Hematopoietic multipotent progenitor cell treated with erythropoietin and hydrocortisone succinate and interleukin-3 and kit ligand, for 15 days (in vitro differentiated cells): ENCODE results near the gene ANXA6.
"Not testable (repeated sequence)": the region's sequence is repeated elsewhere in the genome, so short reads cannot be mapped to it uniquely, and the experiment has no call there.

Experiments used
- DNase-seq: peaks from one replicate; pipeline ENCODE4 v3.0.0-alpha.2; 2015; ENCODE audit warnings: low spot score

The ANXA6 gene

GRCh38 chr5:151157426-151158286 is at the start of gene ANXA6:
Gene ANXA6 (minus strand): TSS chr5:151157779. CDS start chr5:151147901, 9,878 bp downstream.
- no peak for DNase-seq

DNA sequence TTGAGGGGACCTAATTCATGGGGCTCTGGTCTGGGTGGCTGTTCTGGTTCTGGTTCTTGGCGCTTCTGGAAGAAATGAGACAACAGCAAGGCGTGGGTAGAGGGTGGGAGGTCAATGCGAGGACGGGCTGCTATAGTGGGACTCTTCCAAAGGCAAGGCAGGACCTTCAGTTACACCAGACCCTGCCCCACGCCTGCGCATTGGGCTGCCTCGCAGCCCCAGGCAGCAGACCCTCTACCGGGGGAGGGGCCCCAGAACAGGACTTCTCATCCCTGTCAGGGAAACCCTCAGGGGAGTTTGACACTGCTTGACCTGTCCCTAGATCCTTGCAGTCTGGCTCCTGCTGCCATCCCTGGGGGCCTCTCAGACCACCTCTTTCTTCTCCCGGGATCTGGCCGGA is 47.8 kb upstream of the ANXA6 start:
- DNase-seq: no peak

DNA sequence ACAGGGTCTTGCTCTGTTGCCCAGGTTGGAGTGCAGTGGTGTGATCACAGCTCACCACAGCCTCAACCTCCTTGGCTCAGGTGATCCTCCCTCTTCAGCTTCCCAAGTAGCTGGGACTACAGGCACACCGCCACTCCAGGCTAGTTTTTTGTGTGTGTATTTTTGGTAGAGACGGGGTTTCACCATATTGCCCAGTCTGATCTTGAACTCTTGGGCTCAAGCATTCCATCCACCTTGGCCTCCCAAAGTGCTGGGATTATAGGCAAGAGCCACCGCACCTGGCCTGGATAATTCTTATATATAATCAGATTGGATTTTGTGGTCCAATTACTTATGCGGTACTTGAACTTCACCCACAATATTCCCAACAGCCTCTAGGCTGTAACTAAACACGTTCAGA is 46.5 kb upstream of the ANXA6 start:
- DNase-seq: no peak

DNA sequence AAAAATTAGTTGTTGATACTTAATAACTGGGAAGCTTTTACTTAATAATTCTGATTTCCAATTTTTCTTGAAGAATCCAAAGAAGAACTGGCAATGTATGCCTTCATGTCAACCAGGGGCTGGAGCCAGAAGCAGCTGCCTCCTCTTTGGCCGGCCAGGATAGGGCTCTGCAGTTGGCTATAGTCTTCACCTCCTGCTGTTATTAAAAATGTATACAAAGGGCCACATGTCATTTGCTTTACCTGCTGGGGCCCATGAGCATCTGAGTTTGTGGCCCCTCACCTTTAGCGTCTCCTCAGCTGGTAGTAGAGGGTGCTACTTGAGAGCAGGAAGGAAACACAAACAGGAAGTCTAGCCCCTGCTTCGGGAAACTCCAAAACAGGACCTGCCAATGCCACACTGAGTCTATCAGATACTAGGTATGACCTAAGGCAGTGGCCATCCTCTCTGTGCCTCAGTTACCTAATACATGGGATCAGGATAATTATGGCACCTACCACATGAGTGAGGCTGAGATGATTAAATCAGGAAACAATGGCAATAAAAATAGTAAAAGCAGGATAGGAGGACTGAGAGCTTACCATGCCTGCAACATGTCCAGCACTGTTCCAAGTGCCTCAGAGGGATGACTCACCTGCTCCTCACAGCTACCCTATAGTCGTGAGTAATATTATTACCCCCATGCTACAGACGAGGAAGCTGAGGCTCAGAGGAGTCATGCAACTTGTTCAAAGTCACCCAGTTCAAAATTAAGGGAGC is 45.0 kb upstream of the ANXA6 start:
- DNase-seq: peak; percentile 32

DNA sequence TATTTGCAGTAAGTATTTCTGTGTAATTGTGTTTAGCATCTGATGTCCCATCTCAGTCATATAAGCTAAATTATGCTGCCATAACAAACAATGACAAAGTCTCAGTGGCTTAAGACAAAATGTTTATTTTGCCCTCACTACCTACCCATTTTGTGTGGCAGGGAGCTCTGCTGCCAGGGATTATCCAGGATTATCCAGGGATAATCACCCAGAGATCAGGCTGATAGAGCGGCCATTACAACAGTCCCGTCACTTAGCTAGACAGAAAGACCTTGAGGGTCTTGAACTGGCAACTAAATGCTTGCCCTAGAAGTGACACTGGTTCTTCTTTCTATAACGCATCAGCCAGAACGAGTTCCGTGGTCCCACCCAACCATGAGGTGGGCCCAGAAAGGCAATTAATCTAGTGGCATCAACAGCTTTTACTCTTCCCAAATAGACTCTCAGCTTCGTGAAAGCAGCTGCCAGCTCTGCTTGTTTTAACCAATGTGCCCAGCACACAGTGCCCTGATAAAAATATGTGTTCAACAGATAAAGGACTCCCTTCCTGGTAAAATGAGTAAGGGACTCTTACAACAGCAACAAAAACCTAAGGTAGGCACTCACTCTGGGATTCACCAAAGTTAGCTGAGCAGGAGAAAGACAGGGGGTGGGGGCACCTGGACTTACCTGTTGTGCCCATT is 43.5 kb upstream of the ANXA6 start:
- peak; percentile 63 for DNase-seq

- DNase-seq: no peak
Observed at GRCh38 chr5:151199581-151200185, 42.1 kb upstream of the ANXA6 start.

GRCh38 chr5:151198861-151199260 is 41.3 kb upstream of the ANXA6 start:
- no peak for DNase-seq

DNA sequence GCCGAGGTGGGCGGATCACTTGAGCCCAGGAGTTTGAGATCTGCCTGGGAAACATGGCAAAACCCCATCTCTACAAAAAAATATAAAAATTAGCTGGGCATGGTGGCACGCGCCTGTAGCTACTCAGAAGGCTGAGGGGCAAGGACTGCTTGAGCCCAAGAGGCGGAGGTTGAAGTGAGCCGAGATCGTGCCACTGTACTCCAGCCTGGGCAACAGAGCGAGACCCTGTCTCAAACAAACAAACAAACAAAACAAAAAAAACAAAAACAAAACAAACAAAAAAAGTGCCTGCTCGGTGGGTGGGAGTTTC is 39.7 kb upstream of the ANXA6 start:
- DNase-seq: not testable (repeated sequence)

GRCh38 chr5:151196556-151197290 is 39.1 kb upstream of the ANXA6 start:
- DNase-seq: no peak

GRCh38 chr5:151195622-151196021 is 38.0 kb upstream of the ANXA6 start:
- no peak for DNase-seq

DNA sequence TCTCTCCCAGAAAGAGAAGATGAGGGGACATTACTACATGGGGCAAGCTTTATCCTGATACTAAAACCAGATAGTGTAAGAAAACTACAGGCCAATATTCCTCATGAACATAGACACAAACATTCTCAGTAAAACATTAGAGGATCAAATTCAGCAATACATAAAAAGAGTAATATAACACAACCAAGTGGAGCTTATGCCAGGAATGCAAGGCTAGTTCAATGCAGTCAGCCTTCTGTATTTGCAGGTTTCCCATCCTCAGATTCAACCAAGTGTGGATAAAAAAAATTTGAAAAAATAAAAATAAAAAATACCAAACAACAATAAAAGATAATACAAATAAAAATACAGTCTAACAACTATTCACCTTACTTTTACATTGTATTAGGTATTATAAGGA is 35.0 kb upstream of the ANXA6 start:
- no peak for DNase-seq

DNA sequence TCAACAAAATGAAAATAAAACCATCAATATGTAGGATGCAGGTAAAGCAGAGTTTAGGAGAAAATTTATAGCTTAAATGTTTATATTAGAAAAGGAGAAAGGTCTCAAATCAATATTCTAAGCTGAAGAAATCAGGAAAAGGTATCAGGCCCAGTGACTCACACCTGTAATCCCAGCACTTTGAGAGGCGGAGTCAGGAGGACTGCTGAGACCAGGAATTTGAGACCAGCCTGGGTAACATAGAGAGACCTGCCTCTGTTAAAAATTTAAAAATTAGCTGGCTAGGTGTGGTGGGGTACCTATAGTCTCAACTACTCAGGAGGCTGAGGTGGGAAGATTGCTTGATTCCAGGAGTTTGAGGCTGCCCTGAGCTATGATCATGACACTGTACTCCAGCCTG is 34.1 kb upstream of the ANXA6 start:
- no peak for DNase-seq

- DNase-seq: no peak
Observed at GRCh38 chr5:151189151-151189550, 31.6 kb upstream of the ANXA6 start.

DNA sequence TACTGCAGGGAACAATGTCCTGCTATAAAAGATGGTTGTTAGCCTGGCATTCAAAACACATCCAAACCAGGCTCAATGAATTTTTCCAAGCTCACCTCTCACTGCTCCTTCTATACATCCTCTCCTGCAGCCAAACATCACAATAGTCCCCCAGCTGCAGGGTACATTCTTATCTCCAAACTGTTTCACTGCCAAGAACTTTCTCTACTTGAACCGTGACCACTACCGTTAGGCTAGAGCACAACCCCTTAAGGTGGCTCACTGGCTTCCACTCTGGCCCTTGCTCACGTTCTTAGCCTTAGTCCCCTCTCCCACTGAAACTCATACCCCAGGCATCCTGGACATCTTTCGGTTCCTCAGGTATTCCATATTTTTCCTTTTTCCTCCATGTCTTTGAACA is 29.0 kb upstream of the ANXA6 start:
- no peak for DNase-seq

- no peak for DNase-seq
Observed at GRCh38 chr5:151186052-151186451, 28.5 kb upstream of the ANXA6 start.

GRCh38 chr5:151184316-151185042 is 26.9 kb upstream of the ANXA6 start:
- no peak for DNase-seq

- no peak for DNase-seq
Observed at GRCh38 chr5:151183456-151184245, 26.1 kb upstream of the ANXA6 start.

DNA sequence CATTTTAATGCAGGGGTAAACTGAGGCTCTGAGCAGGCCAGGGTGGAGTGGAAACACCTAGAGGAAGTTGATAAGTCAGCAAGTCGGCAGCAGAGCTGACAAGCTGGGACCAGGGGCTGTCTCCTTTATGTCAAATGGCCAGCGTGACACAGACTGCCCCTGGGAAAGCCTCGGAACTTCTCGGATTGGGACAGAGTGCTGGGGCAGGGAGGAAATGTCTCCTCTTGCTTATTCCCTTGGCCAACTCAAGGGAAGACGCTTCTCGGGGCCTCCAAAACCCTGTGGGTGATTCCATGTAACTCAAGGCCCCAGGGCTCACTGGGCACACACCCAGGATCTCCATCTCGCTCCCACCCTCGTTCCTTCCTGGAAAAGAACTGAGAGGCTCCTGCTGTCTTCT is 25.4 kb upstream of the ANXA6 start:
- DNase-seq: no peak

GRCh38 chr5:151182524-151182900 is 24.9 kb upstream of the ANXA6 start:
- no peak for DNase-seq

DNA sequence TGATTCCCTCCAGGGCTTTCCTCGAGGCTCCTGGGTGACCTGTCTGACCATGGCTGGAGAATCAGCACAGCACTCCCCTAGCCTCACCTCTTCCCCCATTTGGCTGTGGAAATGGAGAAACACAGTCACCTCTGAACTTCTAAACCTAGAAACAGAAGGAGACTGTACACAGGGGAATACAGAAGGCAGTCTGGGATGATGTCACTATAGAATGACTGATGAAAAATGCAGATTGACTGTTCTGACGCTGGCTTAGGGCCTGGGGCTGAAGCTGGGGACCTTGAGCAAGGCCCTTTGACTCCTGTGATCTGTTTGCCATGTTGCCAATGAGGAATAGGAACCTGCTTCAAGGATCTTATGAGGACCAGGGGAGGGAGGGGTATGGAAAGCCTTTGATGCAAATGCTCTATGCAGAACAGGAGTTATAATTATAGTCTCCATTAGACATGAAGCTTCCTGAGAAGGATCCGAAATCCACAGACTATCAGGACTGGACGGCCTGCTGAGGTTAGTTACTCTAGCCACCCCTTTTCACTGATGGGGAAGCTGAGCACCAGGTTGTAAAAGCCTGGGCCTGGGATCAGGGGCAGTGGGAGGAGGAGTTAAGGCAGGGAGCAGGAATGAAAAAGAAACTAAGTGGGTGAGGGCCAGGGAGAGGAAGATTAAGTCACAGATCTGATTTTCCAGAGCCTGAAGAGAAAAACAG is 24.4 kb upstream of the ANXA6 start:
- DNase-seq: no peak
